OCI-LY7 (cell line): ENCODE results near the gene PAQR3. TPM values are rescaled to one million over a fixed set of nuclear protein-coding genes. Genes with fewer than 3 reads are reported as not detected.
"Not testable (repeated sequence)": the region's sequence is repeated elsewhere in the genome, so short reads cannot be mapped to it uniquely, and the experiment has no call there.

Experiments
- BruUV-seq: library from RNA; stranded (reverse); fragments of 400-500 nt; replicated peaks from 2 replicates; lab custom pipeline; 2021; lab: Mats Ljungman, UMichigan
- CTCF ChIA-PET: fragments of 300-600 bp; sonication (Branson Sonifier 250); formaldehyde crosslinking; loops from one replicate; lab custom pipeline; 2022; ENCODE audit warnings: antibody characterized with exemption; ENCODE audit not compliant: unreplicated experiment; lab: Charles Lee
- POLR2A ChIA-PET: fragments of 300-600 bp; sonication (Branson Sonifier 250); formaldehyde crosslinking; loops from one replicate; lab custom pipeline; 2022; ENCODE audit warnings: antibody characterized with exemption; lab: Charles Lee
- DNase-seq: peaks from one replicate; pipeline ENCODE4 v3.0.0-alpha.2; 2015; ENCODE audit warnings: low spot score
- H2AFZ ChIP-seq: fragments of 200-600 bp; sonication (generic), shearing (Covaris generic); 2 replicates; pipeline ENCODE4 v1.6.1; 2014; ENCODE audit warnings: mild to moderate bottlenecking, antibody characterized with exemption, low read length, moderate library complexity
- H3K27ac ChIP-seq: fragments of 200-600 bp; sonication (generic); 2 replicates; pipeline ENCODE4 v1.5.1; 2014; ENCODE audit warnings: mixed run types, low read depth, mild to moderate bottlenecking, moderate library complexity, low read length, inconsistent platforms; ENCODE audit not compliant: poor library complexity, severe bottlenecking
- H3K36me3 ChIP-seq: fragments of 200-600 bp; sonication (generic); 2 replicates; pipeline ENCODE4 v1.6.1; 2014; ENCODE audit warnings: mild to moderate bottlenecking, antibody characterized with exemption, low read length, moderate library complexity, mixed read lengths; ENCODE audit not compliant: insufficient read depth
- H3K4me1 ChIP-seq: fragments of 200-600 bp; sonication (generic); 2 replicates; pipeline ENCODE4 v1.5.1; 2014; ENCODE audit warnings: mild to moderate bottlenecking, low read length; ENCODE audit not compliant: insufficient read depth, poor library complexity, severe bottlenecking
- H3K4me2 ChIP-seq: fragments of 200-600 bp; sonication (generic); 2 replicates; pipeline ENCODE4 v1.6.1; 2014; ENCODE audit warnings: mild to moderate bottlenecking, low read length
- H3K4me3 ChIP-seq: fragments of 200-600 bp; sonication (generic); 2 replicates; pipeline ENCODE4 v1.5.1; 2014; ENCODE audit warnings: mild to moderate bottlenecking, low read depth, low read length; ENCODE audit not compliant: poor library complexity, severe bottlenecking
- H3K79me2 ChIP-seq: fragments of 200-600 bp; sonication (generic); 2 replicates; pipeline ENCODE4 v1.6.1; 2016; ENCODE audit warnings: low read depth, mild to moderate bottlenecking, low read length, moderate library complexity, mixed read lengths; ENCODE audit not compliant: insufficient read depth
- H3K9me2 ChIP-seq: fragments of 200-600 bp; sonication (generic); 2 replicates; pipeline ENCODE4 v1.6.1; 2016; ENCODE audit warnings: mild to moderate bottlenecking, low read length, mixed read lengths; ENCODE audit not compliant: insufficient read depth
- H3K9me3 ChIP-seq: fragments of 200-600 bp; sonication (generic); 2 replicates; pipeline ENCODE4 v1.6.1; 2014; ENCODE audit warnings: mild to moderate bottlenecking, mixed run types, low read length, mixed read lengths
- H4K20me1 ChIP-seq: fragments of 200-600 bp; sonication (generic); 2 replicates; pipeline ENCODE4 v1.6.1; 2014; ENCODE audit warnings: mild to moderate bottlenecking, antibody characterized with exemption, low read length, moderate library complexity, mixed read lengths; ENCODE audit not compliant: insufficient read depth
- CTCF ChIP-seq: fragments of 200-600 bp; sonication (generic); conservative IDR thresholded peaks from 2 replicates; pipeline ENCODE4 v1.5.1; 2014; ENCODE audit warnings: mild to moderate bottlenecking, antibody characterized with exemption, low read length, moderate library complexity, mixed read lengths
- EZH2phosphoT487 ChIP-seq: fragments of 200-600 bp; sonication (generic); IDR thresholded peaks from 2 replicates; pipeline ENCODE4 v1.6.1; 2018; ENCODE audit warnings: low read depth, borderline replicate concordance, mild to moderate bottlenecking, mixed run types, antibody characterized with exemption, low read length, moderate library complexity, mixed read lengths
- intact Hi-C: fragments of 100-400 bp; cut with micrococcal nuclease; formaldehyde crosslinking; loops from one replicate; pipeline ENCODE4 v1.10.0; 2022; ENCODE audit not compliant: unreplicated experiment
- total RNA-seq, 2 experiments: library from RNA; depleted of rRNA in 1 of 2; stranded (reverse); fragments of >200 nt in 1 of 2; shearing (Covaris generic) in 1 of 2; gene quantifications; 2 replicates each; pipeline ENCODE4 v1.2.3, GENCODE V29; 2014 to 2022

Gene PAQR3
- total RNA-seq, 2 experiments from 2014 or later: 21.6 to 28.4 TPM

DNA sequence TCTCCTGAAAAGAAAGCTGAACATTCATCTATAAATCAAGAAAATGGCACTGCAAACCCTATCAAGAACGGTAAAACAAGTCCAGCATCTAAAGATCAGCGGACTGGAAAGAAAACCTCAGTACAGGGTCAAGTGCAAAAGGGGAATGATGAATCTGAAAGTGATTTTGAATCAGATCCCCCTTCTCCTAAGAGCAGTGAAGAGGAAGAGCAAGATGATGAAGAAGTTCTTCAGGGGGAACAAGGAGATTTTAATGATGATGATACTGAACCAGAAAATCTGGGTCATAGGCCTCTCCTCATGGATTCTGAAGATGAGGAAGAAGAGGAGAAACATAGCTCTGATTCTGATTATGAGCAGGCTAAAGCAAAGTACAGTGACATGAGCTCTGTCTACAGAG lies 28.6 kb downstream of the PAQR3 start:
- CTCF ChIA-PET: no interaction called here
- BruUV-seq: no TSS peak
- Histone ChIP-seq H3K9me3 (no peaks in the 10 kb centered on the region), H3K4me3 (no peak overlapping the region), H3K4me2 (no peak overlapping the region), H3K4me1 (no peaks in the 10 kb centered on the region), H4K20me1 (no peaks in the 10 kb centered on the region), H3K79me2 (no peaks in the 10 kb centered on the region), H2AFZ (no peak overlapping the region), H3K27ac (no peak overlapping the region), H3K9me2 (no peaks in the 10 kb centered on the region), H3K36me3 (peaks cover 40% of the 10 kb centered on the region; the same call in 1 of the 2 replicates)
- intact Hi-C loops: no loop called here
- DNase-seq: no peak
- no peak for TF ChIP-seq CTCF
- TF ChIP-seq EZH2phosphoT487: no peak
- POLR2A ChIA-PET: interaction anchor here (0.6 to 1.2 kb wide), 2 partner anchors 9 to 296 kb away, joined by 3 to 4 read pairs; no protein-coding TSS in a partner anchor

- H3K27ac ChIP-seq, BruUV-seq, DNase-seq, H3K4me1 ChIP-seq, H4K20me1 ChIP-seq, H2AFZ ChIP-seq, CTCF ChIA-PET, intact Hi-C loops, H3K9me2 ChIP-seq, H3K4me3 ChIP-seq, H3K9me3 ChIP-seq, H3K4me2 ChIP-seq, H3K79me2 ChIP-seq: not testable (repeated sequence)
- H3K36me3 ChIP-seq: peaks cover 26% of the 10 kb centered on the region; the same call in 1 of the 2 replicates
- POLR2A ChIA-PET: interaction anchor here (1.3 kb wide), 1 partner anchor 13 kb away, joined by 5 read pairs; no protein-coding TSS in a partner anchor
These were observed 30.3 kb downstream of the PAQR3 start for GRCh38 chr4:78908974-78909373.

GRCh38 chr4:78907638-78908037 lies 31.6 kb downstream of the PAQR3 start:
- no peak overlapping the region for H3K4me2 ChIP-seq
- BruUV-seq: no TSS peak
- no peak overlapping the region for H3K4me3 ChIP-seq
- H2AFZ ChIP-seq: no peak overlapping the region
- TF ChIP-seq CTCF (no peak), EZH2phosphoT487 (no peak)
- intact Hi-C loops: no loop called here
- no peak for DNase-seq
- no peak overlapping the region for H3K27ac ChIP-seq
- H3K9me2 ChIP-seq: no peaks in the 10 kb centered on the region
- H3K79me2 ChIP-seq: no peaks in the 10 kb centered on the region
- H3K36me3 ChIP-seq: peaks cover 23% of the 10 kb centered on the region; the same call in 1 of the 2 replicates
- no peaks in the 10 kb centered on the region for H3K4me1 ChIP-seq
- H4K20me1 ChIP-seq: no peaks in the 10 kb centered on the region
- H3K9me3 ChIP-seq: no peaks in the 10 kb centered on the region
- ChIA-PET CTCF (no interaction called here), POLR2A (interaction anchor here (0.6 kb wide), 1 partner anchor 1003 kb away, joined by 5 read pairs; no protein-coding TSS in a partner anchor)
